HG03139 (cell line): Measurements from ENCODE around the gene PLCB1.
"Not testable (repeated sequence)": the region's sequence is repeated elsewhere in the genome, so short reads cannot be mapped to it uniquely, and the experiment has no call there.

Source experiments
- ATAC-seq: cut with Tn5 transposase; IDR thresholded peaks from one replicate; pipeline ENCODE4 v1.9.1; 2021; ENCODE audit not compliant: unreplicated experiment

Gene PLCB1

GRCh38 chr20:8330785-8331695 lies 199.0 kb downstream of the PLCB1 start:
- ATAC-seq: no peak

DNA sequence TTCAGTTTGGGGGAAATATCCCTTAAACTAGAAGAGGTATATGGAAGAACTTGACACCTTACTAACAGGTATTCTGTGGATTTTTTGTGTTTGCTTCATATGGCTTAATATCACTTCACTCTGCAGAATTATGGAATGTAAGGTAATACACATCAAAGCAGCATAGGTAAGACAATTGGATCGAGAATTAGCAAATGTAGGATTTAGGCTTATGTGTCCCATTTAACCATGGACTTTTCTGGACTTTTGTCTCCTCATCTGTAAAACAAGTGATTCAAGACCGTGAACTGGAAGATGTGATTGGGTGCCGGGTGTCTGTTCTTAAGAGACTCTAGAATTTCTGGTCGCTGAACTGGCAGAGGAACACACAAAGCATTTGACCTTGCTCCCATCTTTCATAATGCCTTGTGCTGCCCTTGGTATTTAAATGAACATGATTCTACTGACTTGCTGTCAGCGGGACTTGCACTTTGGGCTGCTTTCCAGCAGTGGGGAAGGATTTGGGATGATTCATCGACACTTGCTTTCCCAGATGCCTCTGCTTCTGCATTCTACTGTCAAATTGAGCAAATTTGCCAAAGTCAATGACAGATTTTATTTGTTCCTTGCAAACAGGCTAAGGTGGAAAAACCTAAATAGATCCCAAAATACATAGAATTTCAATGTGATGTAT lies 199.8 kb downstream of the PLCB1 start:
- no peak for ATAC-seq

GRCh38 chr20:8334641-8335040 lies 202.6 kb downstream of the PLCB1 start:
- no peak for ATAC-seq

DNA sequence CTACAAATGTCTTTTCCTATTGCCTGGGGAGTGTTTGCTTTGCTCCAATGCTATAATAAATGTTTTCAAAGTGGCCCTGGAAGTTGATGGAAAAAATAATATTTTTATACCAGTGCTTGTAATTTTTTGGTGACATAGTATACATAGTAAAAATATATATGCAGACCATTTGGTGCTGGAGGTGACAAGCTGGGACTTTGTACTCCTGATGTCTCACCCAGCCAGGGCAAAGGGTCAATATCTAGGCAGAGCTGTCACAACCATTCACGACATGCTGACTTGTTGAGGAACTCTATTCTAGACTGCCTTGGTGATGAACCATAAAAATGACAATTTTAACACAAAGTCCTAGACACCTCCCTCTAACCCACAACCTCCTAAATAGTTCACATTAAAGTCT lies 203.0 kb downstream of the PLCB1 start:
- no peak for ATAC-seq

DNA sequence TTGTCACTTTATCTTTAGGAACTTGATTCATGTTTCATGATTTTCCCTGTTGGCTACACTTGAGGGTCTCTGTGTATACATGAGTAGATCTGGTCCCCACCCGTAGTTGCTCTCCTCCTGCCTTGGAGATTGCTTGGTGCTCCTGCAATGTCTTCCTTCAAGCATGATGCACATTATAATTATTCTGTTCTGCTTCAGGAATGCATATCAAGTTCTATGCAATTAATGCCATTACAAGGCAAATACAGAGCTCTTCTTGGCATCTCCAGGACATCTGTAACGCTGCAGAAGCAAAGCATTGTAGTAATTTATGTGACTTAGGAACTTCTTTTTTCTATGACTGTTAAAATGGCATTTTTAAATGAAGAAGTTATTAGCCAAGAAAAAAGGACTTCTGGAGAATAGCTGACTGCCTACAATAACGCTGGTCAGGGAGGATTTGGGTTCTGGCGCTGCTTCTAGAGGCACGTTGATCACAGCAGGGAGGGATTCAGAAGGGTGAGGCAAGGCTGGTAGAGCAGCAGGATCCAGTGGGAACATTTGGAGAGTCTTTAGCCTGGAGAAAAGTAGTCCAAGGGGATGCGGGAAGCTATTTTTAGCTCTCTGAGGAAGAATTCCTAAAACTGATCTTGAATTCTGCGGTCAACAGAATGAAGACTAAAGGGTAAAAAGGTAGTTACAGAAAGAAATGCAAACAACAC lies 203.6 kb downstream of the PLCB1 start:
- ATAC-seq: no peak

DNA sequence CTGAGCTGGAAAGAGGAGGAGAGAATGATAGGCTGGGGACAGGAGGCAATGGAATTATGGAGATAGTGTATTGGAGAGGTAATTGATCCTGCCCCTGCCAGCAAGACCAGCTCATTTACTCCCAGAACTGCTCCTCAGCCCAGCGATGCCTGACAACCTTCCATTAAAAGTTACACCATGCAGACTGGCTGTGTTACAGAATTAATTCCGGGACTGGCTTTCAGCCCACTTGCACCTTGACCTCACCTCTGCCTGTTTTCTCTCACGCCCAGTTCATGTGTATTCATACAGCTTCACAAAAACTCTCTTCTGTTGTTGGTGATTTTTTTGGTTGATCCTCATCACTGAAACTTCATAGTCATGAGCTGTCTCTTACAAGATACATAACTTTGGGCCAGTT lies 207.3 kb downstream of the PLCB1 start:
- ATAC-seq: no peak

GRCh38 chr20:8342391-8342790 lies 210.3 kb downstream of the PLCB1 start:
- ATAC-seq: no peak

DNA sequence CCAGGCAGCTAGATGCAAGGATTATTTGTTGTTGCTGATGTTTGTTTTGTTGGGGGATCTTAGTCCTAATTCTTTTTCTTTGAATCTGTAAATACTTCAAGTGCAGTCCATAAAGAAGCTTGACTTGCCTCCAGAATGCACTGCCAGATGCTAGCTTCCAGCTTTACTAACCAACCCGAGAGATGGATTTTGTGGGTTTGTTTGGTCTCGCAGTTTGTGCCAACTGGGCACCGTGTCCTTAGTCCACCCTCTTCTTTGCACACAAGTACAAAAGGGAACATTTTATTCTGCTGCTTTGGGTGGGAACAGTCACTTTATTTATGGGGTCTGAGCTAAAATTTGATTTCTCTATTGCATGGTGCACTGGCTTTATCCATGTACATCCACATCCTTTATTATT lies 212.0 kb downstream of the PLCB1 start:
- no peak for ATAC-seq

- ATAC-seq: no peak
Observed at GRCh38 chr20:8344631-8345030, 212.6 kb downstream of the PLCB1 start.

DNA sequence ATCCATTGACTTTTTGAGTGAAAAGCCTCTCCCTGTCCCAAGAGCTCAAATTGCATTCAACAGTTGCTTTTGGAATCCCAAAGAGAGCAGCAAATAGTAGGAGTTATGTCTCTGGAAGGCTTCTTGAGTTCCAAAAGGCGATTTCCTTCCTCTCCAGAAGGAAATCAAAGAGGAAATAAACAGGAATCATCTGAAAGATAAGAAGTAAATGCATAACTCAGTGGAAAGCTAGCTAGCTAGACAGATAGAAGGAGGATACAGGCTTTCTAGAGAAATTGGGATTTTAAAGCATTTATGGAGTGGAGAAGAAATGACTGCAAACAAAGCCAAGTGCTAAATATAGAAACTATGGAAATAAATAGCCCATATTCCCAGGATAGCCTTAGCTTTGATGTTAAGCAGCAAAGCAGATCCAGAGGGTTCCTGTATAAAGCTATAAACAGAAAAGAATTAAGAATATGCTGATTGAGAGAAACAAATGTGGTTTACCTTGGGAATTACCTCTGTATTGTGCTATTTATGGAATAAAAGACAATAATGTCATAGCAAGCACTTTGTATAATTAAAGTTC lies 214.7 kb downstream of the PLCB1 start:
- no peak for ATAC-seq

GRCh38 chr20:8350225-8350624 lies 218.2 kb downstream of the PLCB1 start:
- ATAC-seq: not testable (repeated sequence)

- no peak for ATAC-seq
Observed at GRCh38 chr20:8352486-8352885, 220.4 kb downstream of the PLCB1 start.

- no peak for ATAC-seq
Observed at GRCh38 chr20:8353512-8353911, 221.4 kb downstream of the PLCB1 start.

- no peak for ATAC-seq
Observed at GRCh38 chr20:8355453-8355852, 223.4 kb downstream of the PLCB1 start.

GRCh38 chr20:8356806-8357205 lies 224.7 kb downstream of the PLCB1 start:
- no peak for ATAC-seq

DNA sequence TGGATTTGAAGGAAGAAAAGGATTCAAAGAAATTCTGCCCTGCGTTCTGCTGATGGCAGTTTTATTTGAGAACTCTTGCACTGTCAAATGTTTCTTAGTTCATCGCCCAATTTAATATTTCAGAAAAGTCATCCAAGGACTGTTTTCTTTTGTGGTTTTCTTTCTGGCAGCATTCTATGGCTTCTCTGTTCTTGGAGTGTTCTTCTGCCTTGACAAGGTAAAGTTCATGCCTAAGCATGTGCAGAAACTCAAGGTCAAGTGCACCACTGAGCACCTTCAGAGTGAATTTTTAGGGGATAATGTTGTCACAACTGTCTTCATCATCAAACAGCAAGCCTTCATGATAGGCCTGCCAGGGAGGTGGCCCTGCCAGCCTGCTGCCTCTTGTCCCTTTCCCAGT lies 225.6 kb downstream of the PLCB1 start:
- no peak for ATAC-seq

DNA sequence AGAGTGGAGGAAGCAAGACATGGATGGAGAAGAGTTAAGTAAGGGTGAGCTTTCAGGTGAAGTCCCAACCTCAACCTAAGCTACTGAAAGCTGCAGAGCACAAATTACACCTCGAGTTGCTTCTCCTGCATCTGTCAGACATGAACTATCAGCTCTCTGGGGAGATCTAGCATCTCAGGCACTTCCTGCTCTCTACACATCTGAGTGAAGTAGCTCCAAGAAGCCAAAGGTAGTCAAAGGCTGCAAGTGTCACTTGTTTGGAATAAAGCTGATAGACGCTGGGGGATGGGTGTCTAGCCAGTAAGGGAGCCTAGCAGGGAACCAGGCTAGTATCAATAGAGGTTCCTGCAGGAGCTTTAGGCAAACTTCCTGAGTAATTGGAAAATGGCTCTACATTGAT lies 228.0 kb downstream of the PLCB1 start:
- ATAC-seq: no peak

- ATAC-seq: no peak
Observed at GRCh38 chr20:8361006-8361652, 229.1 kb downstream of the PLCB1 start.

- ATAC-seq: no peak
Observed at GRCh38 chr20:8361779-8362178, 229.7 kb downstream of the PLCB1 start.

DNA sequence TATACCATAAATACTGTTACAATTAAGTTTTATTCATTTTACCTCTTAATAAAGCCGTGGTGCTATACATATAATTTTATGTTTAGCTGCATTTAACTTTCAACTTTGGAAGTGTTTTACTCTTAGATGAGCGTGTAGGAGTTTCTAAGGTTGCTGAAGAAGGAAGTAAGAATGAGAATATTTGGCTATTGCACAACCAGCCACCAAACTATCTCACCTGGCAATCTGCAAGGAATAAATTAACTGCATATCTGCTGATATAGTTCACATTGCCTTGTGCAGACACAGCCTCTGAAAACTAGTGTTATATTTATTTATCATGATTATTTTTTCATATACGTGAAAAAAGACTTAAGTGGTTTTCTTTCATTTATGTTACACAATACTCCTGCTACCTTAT lies 230.4 kb downstream of the PLCB1 start:
- no peak for ATAC-seq
